Smooth muscle cell (in vitro differentiated cells): Measurements from ENCODE around the gene CFAP54. TPM values are rescaled to one million over a fixed set of nuclear protein-coding genes. Genes with fewer than 3 reads are reported as not detected.
A peak's percentile ranks its signal among the peaks of the same experiment; 100 is the strongest.

Experiments
- DNase-seq: peaks from one replicate; lab custom pipeline; 2025; ENCODE audit not compliant: unreplicated experiment; lab: John Stamatoyannopoulos, UW
- H2AFZ ChIP-seq: fragments of 200-600 bp; sonication (generic); 2 replicates; pipeline ENCODE4 v1.6.0; 2016; ENCODE audit warnings: antibody characterized with exemption, low read depth, mild to moderate bottlenecking
- H3F3A ChIP-seq: fragments of 200-600 bp; sonication (generic); 2 replicates; pipeline ENCODE4 v1.6.0; 2017; ENCODE audit warnings: antibody characterized with exemption, low read depth
- H3K27ac ChIP-seq: fragments of 200-600 bp; sonication (generic); 2 replicates; pipeline ENCODE4 v1.5.1; 2016; ENCODE audit warnings: low read depth, mild to moderate bottlenecking
- H3K27me3 ChIP-seq: fragments of 200-600 bp; sonication (generic); 2 replicates; pipeline ENCODE4 v1.6.1; 2016; ENCODE audit warnings: low read depth, mild to moderate bottlenecking
- H3K36me3 ChIP-seq: fragments of 200-600 bp; sonication (generic); 2 replicates; pipeline ENCODE4 v1.5.1; 2016; ENCODE audit warnings: low read depth
- H3K4me1 ChIP-seq: fragments of 200-600 bp; sonication (generic); 2 replicates; pipeline ENCODE4 v1.5.1; 2016; ENCODE audit warnings: low read depth
- H3K4me2 ChIP-seq: fragments of 200-600 bp; sonication (generic); 2 replicates; pipeline ENCODE4 v1.6.0; 2016; ENCODE audit warnings: mild to moderate bottlenecking
- H3K4me3 ChIP-seq: fragments of 200-600 bp; sonication (generic); 2 replicates; pipeline ENCODE4 v1.5.1; 2016; ENCODE audit warnings: mild to moderate bottlenecking
- H3K79me2 ChIP-seq: fragments of 200-600 bp; sonication (generic); 2 replicates; pipeline ENCODE4 v1.6.0; 2016; ENCODE audit warnings: low read depth, mild to moderate bottlenecking
- H3K9ac ChIP-seq: fragments of 200-600 bp; sonication (generic); 2 replicates; pipeline ENCODE4 v1.6.0; 2016; ENCODE audit warnings: low read depth
- H3K9me3 ChIP-seq: fragments of 200-600 bp; sonication (generic); replicated peaks from 2 replicates; pipeline ENCODE4 v1.5.1; 2016; ENCODE audit warnings: low read depth
- H4K20me1 ChIP-seq: fragments of 200-600 bp; sonication (generic); 2 replicates; pipeline ENCODE4 v1.6.0; 2016; ENCODE audit warnings: low read depth
- CTCF ChIP-seq: fragments of 200-600 bp; sonication (generic); IDR thresholded peaks from 2 replicates; pipeline ENCODE4 v1.5.1; 2017; ENCODE audit warnings: borderline replicate concordance, mild to moderate bottlenecking, antibody characterized with exemption; ENCODE audit not compliant: insufficient read depth, poor library complexity, severe bottlenecking
- WGBS: methylation state at CpG from one replicate; pipeline ENCODE4 v1.1.7; 2016; ENCODE audit warnings: low lambda C conversion rate; 5-methylcytosine and 5-hydroxymethylcytosine counted together
- polyA plus RNA-seq: library from polyadenylated mRNA; unstranded; fragments of >200 nt; fragmentation: Nextera tagmentation; extraction: Ambion mirVana; gene quantifications from 2 replicates; pipeline ENCODE4 v1.2.1, GENCODE V29; 2016
- total RNA-seq: library from RNA; depleted of rRNA; stranded (reverse); fragments of >200 nt; gene quantifications from 2 replicates; pipeline ENCODE4 v1.2.3, GENCODE V29; 2014

CFAP54 gene
- total and polyA plus RNA-seq, 2 experiments from 2014 or later, result 0.35 to 0.67 TPM

GRCh38 chr12:96623656-96624217 is 134.4 kb downstream of the CFAP54 start:
- H3K27ac ChIP-seq, result no peak overlapping the region
- WGBS, result 34% methylated on average over 4 of the region's 4 CpGs
- H3F3A ChIP-seq, result no peaks in the 10 kb centered on the region
- no peaks in the 10 kb centered on the region for H3K9me3 ChIP-seq
- H2AFZ ChIP-seq, result no peak overlapping the region
- H3K4me3 ChIP-seq, result no peak overlapping the region
- no peaks in the 10 kb centered on the region for H4K20me1 ChIP-seq
- H3K79me2 ChIP-seq, result no peaks in the 10 kb centered on the region
- H3K9ac ChIP-seq, result no peak overlapping the region
- peaks cover 21% of the 10 kb centered on the region for H3K4me1 ChIP-seq
- TF ChIP-seq CTCF, result no peak
- peak overlapping the region; percentile 35 for H3K4me2 ChIP-seq
- no peaks in the 10 kb centered on the region for H3K36me3 ChIP-seq
- H3K27me3 ChIP-seq, result peaks cover 12% of the 10 kb centered on the region
- no peak for DNase-seq

- TF ChIP-seq CTCF, result no peak
- no peak overlapping the region for H2AFZ ChIP-seq
- H3K79me2 ChIP-seq, result no peaks in the 10 kb centered on the region
- H3K4me1 ChIP-seq, result no peaks in the 10 kb centered on the region
- no peak overlapping the region for H3K27ac ChIP-seq
- H3K36me3 ChIP-seq, result no peaks in the 10 kb centered on the region
- H4K20me1 ChIP-seq, result no peaks in the 10 kb centered on the region
- H3K4me3 ChIP-seq, result no peak overlapping the region
- no peaks in the 10 kb centered on the region for H3K27me3 ChIP-seq
- 71% methylated on average over 3 of the region's 3 CpGs for WGBS
- no peak for DNase-seq
- no peaks in the 10 kb centered on the region for H3K9me3 ChIP-seq
- H3K4me2 ChIP-seq, result no peak overlapping the region
- no peak overlapping the region for H3K9ac ChIP-seq
- H3F3A ChIP-seq, result no peaks in the 10 kb centered on the region
These were observed 146.5 kb downstream of the CFAP54 start for GRCh38 chr12:96635844-96636243.

DNA sequence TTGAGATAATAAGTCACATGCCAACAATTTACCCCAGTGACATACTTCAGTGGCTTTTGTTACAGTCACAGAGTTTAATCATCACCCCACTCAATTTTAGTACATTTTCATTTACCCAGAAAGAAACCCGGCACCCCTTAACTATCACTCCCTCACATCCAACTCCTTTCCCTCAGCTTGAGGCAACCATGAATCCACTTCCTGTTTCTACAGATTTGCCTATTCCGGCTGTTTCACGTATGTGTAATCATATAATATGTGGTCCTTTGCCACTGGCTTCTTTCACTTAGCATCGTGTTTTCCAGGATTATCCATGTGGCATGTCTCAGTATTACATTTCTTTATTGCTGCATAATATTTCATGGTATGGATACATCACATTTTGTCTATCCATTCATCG is 147.5 kb downstream of the CFAP54 start:
- WGBS, result 90% methylated on average over 5 of the region's 5 CpGs
- no peaks in the 10 kb centered on the region for H3K79me2 ChIP-seq
- H4K20me1 ChIP-seq, result no peaks in the 10 kb centered on the region
- no peaks in the 10 kb centered on the region for H3K36me3 ChIP-seq
- H3K9ac ChIP-seq, result no peak overlapping the region
- H3K4me3 ChIP-seq, result no peak overlapping the region
- H3K27me3 ChIP-seq, result no peaks in the 10 kb centered on the region
- no peak for TF ChIP-seq CTCF
- no peak overlapping the region for H3K4me2 ChIP-seq
- H3F3A ChIP-seq, result no peaks in the 10 kb centered on the region
- no peak for DNase-seq
- H3K4me1 ChIP-seq, result no peaks in the 10 kb centered on the region
- no peaks in the 10 kb centered on the region for H3K9me3 ChIP-seq
- H2AFZ ChIP-seq, result no peak overlapping the region
- H3K27ac ChIP-seq, result no peak overlapping the region

DNA sequence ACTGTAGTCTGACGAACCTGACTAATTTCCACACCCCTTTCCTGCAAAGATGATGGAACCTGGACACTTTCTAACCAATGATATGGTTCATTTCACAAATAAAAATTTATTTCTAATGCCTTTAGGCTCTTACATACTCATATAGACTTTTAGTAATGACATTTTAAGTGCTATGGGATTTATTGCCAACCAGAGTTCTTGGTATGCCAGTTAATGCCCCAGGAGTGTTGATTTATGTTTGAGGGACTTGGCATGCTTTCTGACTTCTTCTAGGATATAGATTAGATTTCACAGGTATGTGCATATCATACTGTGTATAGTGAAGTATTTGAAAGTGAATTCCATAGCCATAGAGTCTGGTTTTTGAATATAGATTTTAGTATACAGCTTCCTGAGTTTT is 159.5 kb downstream of the CFAP54 start:
- no peak for DNase-seq
- Histone ChIP-seq H3K4me2 (no peak overlapping the region), H3K27ac (no peak overlapping the region), H3K4me1 (no peaks in the 10 kb centered on the region), H3K27me3 (no peaks in the 10 kb centered on the region), H4K20me1 (no peaks in the 10 kb centered on the region), H3K36me3 (no peaks in the 10 kb centered on the region), H3K9ac (no peak overlapping the region), H2AFZ (no peak overlapping the region), H3F3A (no peaks in the 10 kb centered on the region), H3K9me3 (no peaks in the 10 kb centered on the region), H3K79me2 (no peaks in the 10 kb centered on the region), H3K4me3 (no peak overlapping the region)
- no peak for TF ChIP-seq CTCF
- 85% methylated on average over 1 of the region's 1 CpG for WGBS
